HepG2 (cell line): ENCODE results near the gene CLDND2. TPM values are rescaled to one million over a fixed set of nuclear protein-coding genes. Genes with fewer than 3 reads are reported as not detected.

Source experiments
- CENPT ChIP-seq: sonication (generic); formaldehyde crosslinking; IDR thresholded peaks from 2 replicates; pipeline ENCODE4 v1.8.0; 2022; ENCODE audit warnings: low read depth, mild to moderate bottlenecking, moderate library complexity, missing genetic modification reagents
- ZNF256 ChIP-seq: sonication (generic); formaldehyde crosslinking; conservative IDR thresholded peaks from 2 replicates; pipeline ENCODE4 v1.4.0; 2020; ENCODE audit warnings: missing genetic modification reagents
- ZNF30 ChIP-seq: sonication (generic); formaldehyde crosslinking; IDR thresholded peaks from 2 replicates; pipeline ENCODE4 v1.5.0; 2020; ENCODE audit warnings: mild to moderate bottlenecking, missing genetic modification reagents
- polyA plus RNA-seq, 8 experiments: library from polyadenylated mRNA; depleted of rRNA in 3 of 8; stranded (reverse) in 7 of 8; unstranded in 1 of 8; fragments of >200 nt; fragmentation: Illumina TruSeq in 4 of 8; extraction: Trizol in 4 of 8; gene quantifications; 2 replicates each; pipeline versions ENCODE4 v1.2.1 to v1.2.3, GENCODE V29; 2011 to 2016; ENCODE audit warnings: low read depth in 4 of 8, missing spikeins in 1 of 8, mixed read lengths in 1 of 8; ENCODE audit not compliant: insufficient read depth in 1 of 8
- total RNA-seq, 5 experiments: library from RNA; depleted of rRNA; stranded (reverse); fragments of >200 nt; fragmentation: Illumina TruSeq; extraction: Trizol; gene quantifications; 2 replicates each; pipeline ENCODE4 v1.2.3, GENCODE V29; 2016; ENCODE audit warnings: low read depth in 1 of 5
- TF ChIP-seq, protein P1 (sequence below): sonication (generic); formaldehyde crosslinking; conservative IDR thresholded peaks from 2 replicates; pipeline ENCODE4 v1.4.0; 2020; ENCODE audit warnings: mild to moderate bottlenecking, missing genetic modification reagents, moderate library complexity
- TF ChIP-seq, protein P2 (sequence below): sonication (generic); formaldehyde crosslinking; IDR thresholded peaks from 2 replicates; pipeline ENCODE4 v1.5.0; 2020; ENCODE audit warnings: mild to moderate bottlenecking, missing genetic modification reagents
- TF ChIP-seq, protein P3 (sequence below): sonication (generic); formaldehyde crosslinking; IDR thresholded peaks from 2 replicates; pipeline ENCODE4 v1.4.0; 2020; ENCODE audit warnings: missing genetic modification reagents, mild to moderate bottlenecking, borderline replicate concordance

Gene CLDND2
- total and polyA plus RNA-seq, 2 of the 13 experiments (the other 11 are each of a cell fraction or from before 2014, with no cell fraction given) = 0.84 to 1.8 TPM

DNA sequence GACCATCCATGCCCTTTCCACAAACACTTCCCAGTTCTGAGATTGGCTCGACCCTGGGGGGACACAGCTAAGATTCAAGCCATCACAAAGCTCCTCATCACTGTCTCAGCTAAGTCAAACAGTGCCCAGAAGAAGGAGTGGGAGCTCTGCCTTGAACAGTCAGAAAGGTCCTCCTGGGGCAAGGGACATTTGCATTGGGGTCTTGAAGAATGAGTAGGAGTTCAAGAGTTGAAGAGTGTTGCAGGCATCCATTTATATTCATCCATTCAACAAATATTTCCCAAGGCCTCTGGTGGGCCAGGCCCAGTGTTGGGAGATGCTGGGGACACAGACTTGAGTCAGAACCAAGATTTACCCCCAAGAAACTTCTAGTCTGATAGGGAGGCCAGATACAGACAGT is 50.8 kb downstream of the CLDND2 start (continued):
- TF ChIP-seq, protein P1, sequence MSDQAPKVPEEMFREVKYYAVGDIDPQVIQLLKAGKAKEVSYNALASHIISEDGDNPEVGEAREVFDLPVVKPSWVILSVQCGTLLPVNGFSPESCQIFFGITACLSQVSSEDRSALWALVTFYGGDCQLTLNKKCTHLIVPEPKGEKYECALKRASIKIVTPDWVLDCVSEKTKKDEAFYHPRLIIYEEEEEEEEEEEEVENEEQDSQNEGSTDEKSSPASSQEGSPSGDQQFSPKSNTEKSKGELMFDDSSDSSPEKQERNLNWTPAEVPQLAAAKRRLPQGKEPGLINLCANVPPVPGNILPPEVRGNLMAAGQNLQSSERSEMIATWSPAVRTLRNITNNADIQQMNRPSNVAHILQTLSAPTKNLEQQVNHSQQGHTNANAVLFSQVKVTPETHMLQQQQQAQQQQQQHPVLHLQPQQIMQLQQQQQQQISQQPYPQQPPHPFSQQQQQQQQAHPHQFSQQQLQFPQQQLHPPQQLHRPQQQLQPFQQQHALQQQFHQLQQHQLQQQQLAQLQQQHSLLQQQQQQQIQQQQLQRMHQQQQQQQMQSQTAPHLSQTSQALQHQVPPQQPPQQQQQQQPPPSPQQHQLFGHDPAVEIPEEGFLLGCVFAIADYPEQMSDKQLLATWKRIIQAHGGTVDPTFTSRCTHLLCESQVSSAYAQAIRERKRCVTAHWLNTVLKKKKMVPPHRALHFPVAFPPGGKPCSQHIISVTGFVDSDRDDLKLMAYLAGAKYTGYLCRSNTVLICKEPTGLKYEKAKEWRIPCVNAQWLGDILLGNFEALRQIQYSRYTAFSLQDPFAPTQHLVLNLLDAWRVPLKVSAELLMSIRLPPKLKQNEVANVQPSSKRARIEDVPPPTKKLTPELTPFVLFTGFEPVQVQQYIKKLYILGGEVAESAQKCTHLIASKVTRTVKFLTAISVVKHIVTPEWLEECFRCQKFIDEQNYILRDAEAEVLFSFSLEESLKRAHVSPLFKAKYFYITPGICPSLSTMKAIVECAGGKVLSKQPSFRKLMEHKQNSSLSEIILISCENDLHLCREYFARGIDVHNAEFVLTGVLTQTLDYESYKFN (CRISPR knock-in tag) = no peak
- TF ChIP-seq, protein P2, sequence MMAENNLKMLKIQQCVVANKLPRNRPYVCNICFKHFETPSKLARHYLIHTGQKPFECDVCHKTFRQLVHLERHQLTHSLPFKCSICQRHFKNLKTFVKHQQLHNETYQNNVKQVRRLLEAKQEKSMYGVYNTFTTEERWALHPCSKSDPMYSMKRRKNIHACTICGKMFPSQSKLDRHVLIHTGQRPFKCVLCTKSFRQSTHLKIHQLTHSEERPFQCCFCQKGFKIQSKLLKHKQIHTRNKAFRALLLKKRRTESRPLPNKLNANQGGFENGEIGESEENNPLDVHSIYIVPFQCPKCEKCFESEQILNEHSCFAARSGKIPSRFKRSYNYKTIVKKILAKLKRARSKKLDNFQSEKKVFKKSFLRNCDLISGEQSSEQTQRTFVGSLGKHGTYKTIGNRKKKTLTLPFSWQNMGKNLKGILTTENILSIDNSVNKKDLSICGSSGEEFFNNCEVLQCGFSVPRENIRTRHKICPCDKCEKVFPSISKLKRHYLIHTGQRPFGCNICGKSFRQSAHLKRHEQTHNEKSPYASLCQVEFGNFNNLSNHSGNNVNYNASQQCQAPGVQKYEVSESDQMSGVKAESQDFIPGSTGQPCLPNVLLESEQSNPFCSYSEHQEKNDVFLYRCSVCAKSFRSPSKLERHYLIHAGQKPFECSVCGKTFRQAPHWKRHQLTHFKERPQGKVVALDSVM (CRISPR knock-in tag) = no peak
- TF ChIP-seq, protein P3, sequence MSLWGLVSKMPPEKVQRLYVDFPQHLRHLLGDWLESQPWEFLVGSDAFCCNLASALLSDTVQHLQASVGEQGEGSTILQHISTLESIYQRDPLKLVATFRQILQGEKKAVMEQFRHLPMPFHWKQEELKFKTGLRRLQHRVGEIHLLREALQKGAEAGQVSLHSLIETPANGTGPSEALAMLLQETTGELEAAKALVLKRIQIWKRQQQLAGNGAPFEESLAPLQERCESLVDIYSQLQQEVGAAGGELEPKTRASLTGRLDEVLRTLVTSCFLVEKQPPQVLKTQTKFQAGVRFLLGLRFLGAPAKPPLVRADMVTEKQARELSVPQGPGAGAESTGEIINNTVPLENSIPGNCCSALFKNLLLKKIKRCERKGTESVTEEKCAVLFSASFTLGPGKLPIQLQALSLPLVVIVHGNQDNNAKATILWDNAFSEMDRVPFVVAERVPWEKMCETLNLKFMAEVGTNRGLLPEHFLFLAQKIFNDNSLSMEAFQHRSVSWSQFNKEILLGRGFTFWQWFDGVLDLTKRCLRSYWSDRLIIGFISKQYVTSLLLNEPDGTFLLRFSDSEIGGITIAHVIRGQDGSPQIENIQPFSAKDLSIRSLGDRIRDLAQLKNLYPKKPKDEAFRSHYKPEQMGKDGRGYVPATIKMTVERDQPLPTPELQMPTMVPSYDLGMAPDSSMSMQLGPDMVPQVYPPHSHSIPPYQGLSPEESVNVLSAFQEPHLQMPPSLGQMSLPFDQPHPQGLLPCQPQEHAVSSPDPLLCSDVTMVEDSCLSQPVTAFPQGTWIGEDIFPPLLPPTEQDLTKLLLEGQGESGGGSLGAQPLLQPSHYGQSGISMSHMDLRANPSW = no peak
- no peak for TF ChIP-seq ZNF256 (CRISPR knock-in tag)
- TF ChIP-seq CENPT = no peak
- TF ChIP-seq ZNF30 (CRISPR knock-in tag) = no peak
